Measurements from ENCODE around the gene OIP5. TPM values are rescaled to one million over a fixed set of nuclear protein-coding genes. Genes with fewer than 3 reads are reported as not detected.

Gene OIP5
- polyA plus RNA-seq, 3 donors: 0.05 to 0.28 (median 0.22) TPM

DNA sequence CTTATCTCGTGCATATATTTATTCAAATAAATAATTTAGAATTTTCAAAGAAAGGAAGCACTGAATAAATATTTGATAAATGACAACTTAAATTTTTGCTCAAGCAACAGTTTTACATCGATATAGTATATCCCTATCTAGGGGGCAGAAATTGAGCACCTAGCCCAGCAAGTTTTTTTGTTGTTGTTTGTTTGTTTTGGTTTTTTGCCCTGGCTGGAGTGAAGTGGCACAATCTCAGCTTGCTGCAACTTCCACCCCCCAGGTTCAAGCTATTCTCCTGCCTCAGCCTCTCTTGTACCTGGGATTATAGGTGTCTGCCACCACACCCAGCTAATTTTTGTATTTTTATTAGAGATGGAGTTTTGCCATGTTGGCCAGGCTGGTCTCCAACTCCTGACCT, 42.4 kb downstream of the OIP5 start:
- Mint-ChIP-seq H3K9me3 (peaks cover 0 to 3% (median 0%) of the 10 kb centered on the region in 7 donors), H3K27ac (peak overlapping the region; percentile 40 to 97 (median 96)), H3K4me3 (no peak overlapping the region), H3K4me1 (peaks cover 44% of the 10 kb centered on the region), H3K27me3 (ENCODE audit: low read depth in 3 of 3) (peaks cover 0 to 2% (median 0%) of the 10 kb centered on the region in 3 donors), H3K36me3 (peaks cover 30 to 45% of the 10 kb centered on the region in 2 donors)
- no peak overlapping the region for H3K9ac ChIP-seq (ENCODE audit: insufficient read depth, low read length, poor library complexity, severe bottlenecking)
- no CpG with 5 or more reads among the region's 2 CpGs for WGBS (ENCODE audit: insufficient coverage)
- DNase-seq: no peak
- H3K79me2 ChIP-seq (ENCODE audit: insufficient read depth, low read length): peaks cover 73% of the 10 kb centered on the region
- H3K4me3 ChIP-seq (replicated peaks in 1 of 3; ENCODE audit: low read depth in 2 of 3, low read length in 3 of 3): no peak overlapping the region
- no peak overlapping the region for H2AFZ ChIP-seq (ENCODE audit: insufficient read depth, low read depth, low read length, poor library complexity, severe bottlenecking)
- H3K4me1 ChIP-seq (ENCODE audit: control insufficient read depth in 1 of 2, insufficient read depth in 2 of 2, low read length in 2 of 2): peaks cover 43 to 53% of the 10 kb centered on the region in 2 donors
- peak overlapping the region; percentile 85 to 93 for H3K27ac ChIP-seq (ENCODE audit: low read depth in 1 of 2, low read length in 2 of 2)
- H4K20me1 ChIP-seq (ENCODE audit: insufficient read depth, low read length): peaks cover 3% of the 10 kb centered on the region
- H3K36me3 ChIP-seq (replicated peaks in 1 of 2; ENCODE audit: control insufficient read depth in 1 of 2, insufficient read depth in 2 of 2, low read length in 2 of 2): peaks cover 22 to 47% of the 10 kb centered on the region in 2 donors
- no peaks in the 10 kb centered on the region for H3K27me3 ChIP-seq (ENCODE audit: control insufficient read depth in 2 of 2, insufficient read depth in 2 of 2, low read length in 2 of 2)
- no peaks in the 10 kb centered on the region for H3K9me3 ChIP-seq (replicated peaks in 1 of 2; ENCODE audit: control insufficient read depth in 1 of 2, insufficient read depth in 1 of 2, low read length in 2 of 2)
- intact Hi-C loops (cut with micrococcal nuclease): loop anchor here (5.0 to 10.0 kb wide), 3 partner anchors 37 to 125 kb away; partner anchors contain the start of genes RTF1 (in 2 of the 2), NUSAP1 (in 1 of the 2) and OIP5 (in 1 of the 2)
- TF ChIP-seq, protein P1, sequence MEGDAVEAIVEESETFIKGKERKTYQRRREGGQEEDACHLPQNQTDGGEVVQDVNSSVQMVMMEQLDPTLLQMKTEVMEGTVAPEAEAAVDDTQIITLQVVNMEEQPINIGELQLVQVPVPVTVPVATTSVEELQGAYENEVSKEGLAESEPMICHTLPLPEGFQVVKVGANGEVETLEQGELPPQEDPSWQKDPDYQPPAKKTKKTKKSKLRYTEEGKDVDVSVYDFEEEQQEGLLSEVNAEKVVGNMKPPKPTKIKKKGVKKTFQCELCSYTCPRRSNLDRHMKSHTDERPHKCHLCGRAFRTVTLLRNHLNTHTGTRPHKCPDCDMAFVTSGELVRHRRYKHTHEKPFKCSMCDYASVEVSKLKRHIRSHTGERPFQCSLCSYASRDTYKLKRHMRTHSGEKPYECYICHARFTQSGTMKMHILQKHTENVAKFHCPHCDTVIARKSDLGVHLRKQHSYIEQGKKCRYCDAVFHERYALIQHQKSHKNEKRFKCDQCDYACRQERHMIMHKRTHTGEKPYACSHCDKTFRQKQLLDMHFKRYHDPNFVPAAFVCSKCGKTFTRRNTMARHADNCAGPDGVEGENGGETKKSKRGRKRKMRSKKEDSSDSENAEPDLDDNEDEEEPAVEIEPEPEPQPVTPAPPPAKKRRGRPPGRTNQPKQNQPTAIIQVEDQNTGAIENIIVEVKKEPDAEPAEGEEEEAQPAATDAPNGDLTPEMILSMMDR (IDR thresholded peaks at IDR 0.05): no peak
- H3K4me2 ChIP-seq (replicated peaks; ENCODE audit: extremely low read depth, low read length, poor library complexity, severe bottlenecking): no peak overlapping the region

DNA sequence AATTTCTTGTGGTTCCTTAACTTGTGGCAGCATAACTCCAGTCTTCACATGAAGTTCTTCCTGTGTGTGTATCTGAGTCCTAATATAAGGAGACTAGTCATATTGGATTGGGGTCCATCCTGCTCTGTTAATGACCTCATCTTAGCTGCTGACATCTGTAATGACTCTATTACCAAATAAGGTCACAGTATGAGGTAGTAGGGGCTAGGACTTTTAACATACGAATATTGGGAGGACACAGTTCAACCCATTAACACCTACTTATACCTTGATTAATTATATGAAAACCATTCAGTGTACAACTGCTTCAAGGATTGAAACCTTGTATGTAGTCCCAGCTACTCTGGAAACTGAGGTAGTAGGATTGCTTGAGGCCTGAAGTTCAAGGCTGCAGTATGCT, 43.9 kb downstream of the OIP5 start:
- Histone ChIP-seq H3K36me3 (replicated peaks in 1 of 2; ENCODE audit: control insufficient read depth in 1 of 2, insufficient read depth in 2 of 2, low read length in 2 of 2) (peaks cover 19 to 35% of the 10 kb centered on the region in 2 donors), H3K9me3 (replicated peaks in 1 of 2; ENCODE audit: control insufficient read depth in 1 of 2, insufficient read depth in 1 of 2, low read length in 2 of 2) (no peaks in the 10 kb centered on the region), H3K79me2 (ENCODE audit: insufficient read depth, low read length) (peaks cover 70% of the 10 kb centered on the region), H3K4me3 (replicated peaks in 1 of 3; ENCODE audit: low read depth in 2 of 3, low read length in 3 of 3) (no peak overlapping the region), H3K9ac (ENCODE audit: insufficient read depth, low read length, poor library complexity, severe bottlenecking) (no peak overlapping the region), H3K27me3 (ENCODE audit: control insufficient read depth in 2 of 2, insufficient read depth in 2 of 2, low read length in 2 of 2) (no peaks in the 10 kb centered on the region), H3K4me2 (replicated peaks; ENCODE audit: extremely low read depth, low read length, poor library complexity, severe bottlenecking) (no peak overlapping the region), H4K20me1 (ENCODE audit: insufficient read depth, low read length) (no peaks in the 10 kb centered on the region), H3K27ac (ENCODE audit: low read depth in 1 of 2, low read length in 2 of 2) (peak overlapping the region in 1 of 2 donors; percentile 60), H2AFZ (ENCODE audit: insufficient read depth, low read depth, low read length, poor library complexity, severe bottlenecking) (no peak overlapping the region), H3K4me1 (ENCODE audit: control insufficient read depth in 1 of 2, insufficient read depth in 2 of 2, low read length in 2 of 2) (peaks cover 48 to 60% of the 10 kb centered on the region in 2 donors)
- TF ChIP-seq, protein P1 (IDR thresholded peaks at IDR 0.05): no peak
- intact Hi-C loops (cut with micrococcal nuclease): loop anchor here (10.0 kb wide), 1 partner anchor 126 kb away; the partner anchor contains the start of gene RTF1 (in 2 of the 2)
- H3K36me3 Mint-ChIP-seq: peaks cover 23 to 38% of the 10 kb centered on the region in 2 donors
- peaks cover 48% of the 10 kb centered on the region for H3K4me1 Mint-ChIP-seq
- no peak overlapping the region for H3K4me3 Mint-ChIP-seq
- H3K27ac Mint-ChIP-seq: peak overlapping the region in 5 of 7 donors; percentile 4 to 76 (median 64)
- WGBS (ENCODE audit: insufficient coverage): no CpG with 5 or more reads among the region's 1 CpG
- peaks cover 0 to 3% (median 0%) of the 10 kb centered on the region in 7 donors for H3K9me3 Mint-ChIP-seq
- H3K27me3 Mint-ChIP-seq (ENCODE audit: low read depth in 3 of 3): peaks cover 0 to 4% (median 0%) of the 10 kb centered on the region in 3 donors
- DNase-seq: no peak

Measured in CD14-positive monocyte (primary cell).